Kidney (tissue), 14 donors: ENCODE data around the gene RNF150. TPM values are rescaled to one million over a fixed set of nuclear protein-coding genes. Genes with fewer than 3 reads are reported as not detected.
"Not testable (repeated sequence)": the region's sequence is repeated elsewhere in the genome, so short reads cannot be mapped to it uniquely, and the experiment has no call there.

Source experiments
- DNase-seq, 5 donors: peaks; one replicate each; pipeline ENCODE4 v3.0.0-alpha.2; 2013 to 2020
- FAIRE-seq: peaks from 2 replicates; lab custom pipeline; 2012; peaks lifted over from hg19 to GRCh38; lab: Jason Lieb, UNC
- H3K27ac ChIP-seq, 2 donors: one replicate each; pipeline ENCODE4 v1.7.0; 2013; ENCODE audit warnings: low read depth in 2 of 2, low read length in 2 of 2, inconsistent platforms in 1 of 2
- H3K27me3 ChIP-seq: one replicate; pipeline ENCODE4 v1.7.1; 2013; ENCODE audit warnings: low read length, inconsistent platforms; ENCODE audit not compliant: control insufficient read depth, insufficient read depth
- H3K36me3 ChIP-seq, 3 donors: one replicate each; pipeline versions ENCODE4 v1.7.0 to v1.7.1; 2013; ENCODE audit warnings: low read length in 3 of 3, control low read depth in 1 of 3, inconsistent platforms in 1 of 3; ENCODE audit not compliant: insufficient read depth in 3 of 3, control insufficient read depth in 2 of 3
- H3K4me1 ChIP-seq, 3 donors: one replicate each; pipeline versions ENCODE4 v1.7.0 to v1.7.1; 2013; ENCODE audit warnings: low read length in 3 of 3, inconsistent platforms in 1 of 3, low read depth in 1 of 3; ENCODE audit not compliant: control insufficient read depth in 2 of 3, insufficient read depth in 2 of 3
- H3K4me3 ChIP-seq, 3 donors: one replicate each; pipeline versions ENCODE4 v1.7.0 to v1.8.1; 2013; ENCODE audit warnings: low read length in 3 of 3, control low read depth in 1 of 3, inconsistent platforms in 1 of 3
- H3K9ac ChIP-seq, 3 donors: one replicate each; pipeline versions ENCODE4 v1.7.0 to v1.7.1; 2013; ENCODE audit warnings: low read length in 3 of 3, control low read depth in 1 of 3, inconsistent platforms in 1 of 3
- H3K9me3 ChIP-seq, 3 donors: one replicate each; pipeline versions ENCODE4 v1.7.0 to v1.7.1; 2013; ENCODE audit warnings: low read length in 3 of 3, control low read depth in 1 of 3, inconsistent platforms in 1 of 3; ENCODE audit not compliant: control insufficient read depth in 2 of 3, insufficient read depth in 1 of 3
- intact Hi-C: fragments of 100-400 bp; cut with DNase I; formaldehyde crosslinking; loops from one replicate; pipeline ENCODE4 v1.11.1; 2022
- polyA plus RNA-seq: library from polyadenylated mRNA; stranded (reverse); fragments of 350-450 nt; fragmentation: Illumina TruSeq; extraction: RNeasy Lipid Tissue Mini Kit (QIAGEN cat#74804); gene quantifications from one replicate; pipeline ENCODE4 v1.2.3, GENCODE V29; 2014; ENCODE audit warnings: low read depth, low replicate concordance; ENCODE audit not compliant: insufficient read depth
- total RNA-seq: library from RNA; stranded (reverse); fragmentation: NEBNext Ultra II Directional; extraction: Animal tissue kit (Norgen Biotek cat#: 25700); gene quantifications from one replicate; pipeline ENCODE4 v1.2.1, GENCODE V29; 2021
- TF ChIP-seq, protein P1 (sequence below): IDR thresholded peaks from 3 replicates; pipeline ENCODE4 v1.5.1; 2012; ENCODE audit warnings: mild to moderate bottlenecking, moderate library complexity, borderline replicate concordance; ENCODE audit not compliant: insufficient read depth; ENCODE audit errors: extremely low read depth
- donor health status: control.
- donor health status: control.
- donor health status: control.
- donor health status: control.
- donor health status: control.
- donor health status: DM: yes; HTN: yes; CAD: no.
- donor health status: Normal renal cell carcinoma (clear cell type).

The RNF150 gene
- total and polyA plus RNA-seq, 2 donors from 2014 or later: 5.0 to 34.2 TPM

DNA sequence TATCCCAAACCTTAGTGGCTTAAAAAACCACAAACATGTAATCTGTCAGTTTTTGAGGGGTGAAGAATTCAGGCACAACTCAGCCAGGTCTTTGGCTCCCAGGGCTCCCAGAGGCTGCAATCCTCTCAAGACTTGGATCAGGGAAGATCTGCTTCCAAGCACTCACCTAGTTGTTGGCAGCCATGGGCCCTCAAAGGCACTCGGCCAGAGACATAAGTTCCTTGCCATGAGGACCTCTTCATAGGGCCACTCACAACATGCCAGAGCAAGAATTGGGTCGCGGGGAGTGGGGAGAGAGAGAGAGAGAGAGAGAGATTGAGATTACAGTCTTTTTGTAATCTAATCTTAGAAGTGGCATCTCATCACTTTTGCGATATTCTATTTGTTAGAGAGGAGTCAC lies 300.0 kb downstream of the RNF150 start:
- Histone ChIP-seq H3K4me1 (no peaks in the 10 kb centered on the region), H3K4me3 (no peak overlapping the region), H3K9me3 (no peaks in the 10 kb centered on the region), H3K27me3 (no peaks in the 10 kb centered on the region), H3K36me3 (no peaks in the 10 kb centered on the region), H3K27ac (no peak overlapping the region), H3K9ac (no peak overlapping the region)
- FAIRE-seq (no peak), DNase-seq (no peak)
- intact Hi-C loops: no loop called here
- TF ChIP-seq, protein P1, sequence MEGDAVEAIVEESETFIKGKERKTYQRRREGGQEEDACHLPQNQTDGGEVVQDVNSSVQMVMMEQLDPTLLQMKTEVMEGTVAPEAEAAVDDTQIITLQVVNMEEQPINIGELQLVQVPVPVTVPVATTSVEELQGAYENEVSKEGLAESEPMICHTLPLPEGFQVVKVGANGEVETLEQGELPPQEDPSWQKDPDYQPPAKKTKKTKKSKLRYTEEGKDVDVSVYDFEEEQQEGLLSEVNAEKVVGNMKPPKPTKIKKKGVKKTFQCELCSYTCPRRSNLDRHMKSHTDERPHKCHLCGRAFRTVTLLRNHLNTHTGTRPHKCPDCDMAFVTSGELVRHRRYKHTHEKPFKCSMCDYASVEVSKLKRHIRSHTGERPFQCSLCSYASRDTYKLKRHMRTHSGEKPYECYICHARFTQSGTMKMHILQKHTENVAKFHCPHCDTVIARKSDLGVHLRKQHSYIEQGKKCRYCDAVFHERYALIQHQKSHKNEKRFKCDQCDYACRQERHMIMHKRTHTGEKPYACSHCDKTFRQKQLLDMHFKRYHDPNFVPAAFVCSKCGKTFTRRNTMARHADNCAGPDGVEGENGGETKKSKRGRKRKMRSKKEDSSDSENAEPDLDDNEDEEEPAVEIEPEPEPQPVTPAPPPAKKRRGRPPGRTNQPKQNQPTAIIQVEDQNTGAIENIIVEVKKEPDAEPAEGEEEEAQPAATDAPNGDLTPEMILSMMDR: no peak

DNA sequence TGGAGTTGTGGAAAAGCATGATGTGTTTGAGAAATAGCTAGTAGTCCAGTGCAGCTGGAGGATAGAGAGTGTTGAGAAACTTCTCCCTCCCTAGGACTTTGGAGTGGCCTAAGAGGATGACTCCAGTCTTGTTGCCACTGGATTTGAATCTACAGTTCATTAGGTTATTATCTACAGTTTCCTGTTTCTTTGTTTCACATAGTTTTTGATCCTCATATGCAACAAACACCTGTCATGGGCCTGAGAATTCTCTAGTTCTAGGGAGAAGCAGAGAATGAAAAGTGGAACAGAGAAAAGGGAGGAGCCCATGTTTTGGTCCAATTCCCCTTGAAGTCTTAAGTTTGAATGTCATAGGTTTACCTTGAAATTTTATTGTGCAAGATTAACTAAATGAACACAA lies 303.4 kb downstream of the RNF150 start:
- FAIRE-seq: no peak
- intact Hi-C loops: no loop called here

DNA sequence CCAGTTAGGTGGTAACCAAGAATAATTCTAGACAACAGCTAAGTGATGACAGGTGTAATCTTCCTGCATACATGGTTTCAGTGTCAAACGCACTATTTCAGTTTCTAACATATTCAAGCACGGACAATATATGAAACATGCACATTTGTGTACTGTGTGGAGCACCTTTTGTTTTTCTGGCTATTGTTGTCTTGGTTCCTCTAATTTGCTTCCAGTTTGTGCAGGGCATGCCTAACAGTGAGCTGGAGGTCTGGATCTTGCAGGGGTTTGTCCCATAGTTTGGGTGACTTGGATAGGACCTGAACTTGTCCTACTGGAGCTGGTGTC lies 306.6 kb downstream of the RNF150 start:
- FAIRE-seq (no peak), DNase-seq (no peak)
- H3K9me3 ChIP-seq: no peaks in the 10 kb centered on the region
- H3K4me1 ChIP-seq: no peaks in the 10 kb centered on the region
- intact Hi-C loops: no loop called here
- no peak overlapping the region for H3K9ac ChIP-seq
- no peaks in the 10 kb centered on the region for H3K36me3 ChIP-seq
- H3K4me3 ChIP-seq: no peak overlapping the region
- H3K27ac ChIP-seq: no peak overlapping the region
- no peaks in the 10 kb centered on the region for H3K27me3 ChIP-seq
- TF ChIP-seq, protein P1: no peak

More for the DNA sequence above, 303.4 kb downstream of the RNF150 start:
- TF ChIP-seq, protein P1: no peak
- Histone ChIP-seq H3K9ac (no peak overlapping the region), H3K4me3 (no peak overlapping the region), H3K4me1 (no peaks in the 10 kb centered on the region), H3K9me3 (no peaks in the 10 kb centered on the region), H3K36me3 (no peaks in the 10 kb centered on the region), H3K27me3 (no peaks in the 10 kb centered on the region), H3K27ac (no peak overlapping the region)
- no peak for DNase-seq

DNA sequence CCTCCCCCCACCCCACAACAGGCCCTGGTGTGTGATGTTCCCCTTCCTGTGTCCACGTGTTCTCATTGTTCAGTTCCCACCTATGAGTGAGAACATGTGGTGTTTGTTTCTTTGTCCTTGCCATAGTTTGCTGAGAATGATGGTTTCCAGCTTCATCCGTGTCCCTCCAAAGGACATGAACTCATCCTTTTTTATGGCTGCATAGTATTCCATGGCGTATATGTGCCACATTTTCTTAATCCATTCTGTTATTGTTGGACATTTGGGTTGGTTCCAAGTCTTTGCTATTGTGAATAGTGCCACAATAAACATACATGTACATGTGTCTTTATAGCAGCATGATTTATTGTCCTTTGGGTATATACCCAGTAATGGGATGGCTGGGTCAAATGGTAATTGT lies 312.7 kb downstream of the RNF150 start:
- not testable (repeated sequence) for FAIRE-seq

More for the DNA sequence above, 312.7 kb downstream of the RNF150 start:
- H3K9me3 ChIP-seq, intact Hi-C loops, H3K27me3 ChIP-seq, H3K27ac ChIP-seq, H3K9ac ChIP-seq, H3K4me1 ChIP-seq, H3K4me3 ChIP-seq, H3K36me3 ChIP-seq, DNase-seq: not testable (repeated sequence)
